HAP-1 (cell line): ENCODE data around the gene NBPF11.
"Not testable (repeated sequence)": the region's sequence is repeated elsewhere in the genome, so short reads cannot be mapped to it uniquely, and the experiment has no call there.

Source experiments
- DNase-seq, 2 experiments: peaks; one replicate each; pipeline ENCODE4 v3.0.0-alpha.2; 2016 to 2020; ENCODE audit warnings: low spot score in 2 of 2
- H3K27me3 ChIP-seq: fragments of 250-450 bp; sonication (Bioruptor Pico); 2 replicates; pipeline ENCODE4 v1.5.1; 2020; ENCODE audit warnings: low read depth, mild to moderate bottlenecking, moderate library complexity
- H3K36me3 ChIP-seq: fragments of 250-450 bp; sonication (Bioruptor Pico); replicated peaks from 2 replicates; pipeline ENCODE4 v1.5.1; 2020; ENCODE audit warnings: mild to moderate bottlenecking
- H3K4me1 ChIP-seq: fragments of 250-450 bp; sonication (Bioruptor Pico); 2 replicates; pipeline ENCODE4 v1.5.1; 2020; ENCODE audit warnings: mild to moderate bottlenecking
- H3K4me3 ChIP-seq: fragments of 250-450 bp; sonication (Bioruptor Pico); 2 replicates; pipeline ENCODE4 v1.5.1; 2020; ENCODE audit warnings: mild to moderate bottlenecking, moderate library complexity
- H3K9me3 ChIP-seq: fragments of 250-450 bp; sonication (Bioruptor Pico); 2 replicates; pipeline ENCODE4 v1.5.1; 2020; ENCODE audit warnings: mild to moderate bottlenecking, moderate library complexity
- in situ Hi-C: fragments of 300-500 bp; cut with MboI; formaldehyde crosslinking; loops from 3 replicates; pipeline ENCODE4 v1.14.3; 2020; ENCODE audit warnings: low sequenced_read_pairs, inconsistent platforms, mixed read lengths

Gene NBPF11, protein sequence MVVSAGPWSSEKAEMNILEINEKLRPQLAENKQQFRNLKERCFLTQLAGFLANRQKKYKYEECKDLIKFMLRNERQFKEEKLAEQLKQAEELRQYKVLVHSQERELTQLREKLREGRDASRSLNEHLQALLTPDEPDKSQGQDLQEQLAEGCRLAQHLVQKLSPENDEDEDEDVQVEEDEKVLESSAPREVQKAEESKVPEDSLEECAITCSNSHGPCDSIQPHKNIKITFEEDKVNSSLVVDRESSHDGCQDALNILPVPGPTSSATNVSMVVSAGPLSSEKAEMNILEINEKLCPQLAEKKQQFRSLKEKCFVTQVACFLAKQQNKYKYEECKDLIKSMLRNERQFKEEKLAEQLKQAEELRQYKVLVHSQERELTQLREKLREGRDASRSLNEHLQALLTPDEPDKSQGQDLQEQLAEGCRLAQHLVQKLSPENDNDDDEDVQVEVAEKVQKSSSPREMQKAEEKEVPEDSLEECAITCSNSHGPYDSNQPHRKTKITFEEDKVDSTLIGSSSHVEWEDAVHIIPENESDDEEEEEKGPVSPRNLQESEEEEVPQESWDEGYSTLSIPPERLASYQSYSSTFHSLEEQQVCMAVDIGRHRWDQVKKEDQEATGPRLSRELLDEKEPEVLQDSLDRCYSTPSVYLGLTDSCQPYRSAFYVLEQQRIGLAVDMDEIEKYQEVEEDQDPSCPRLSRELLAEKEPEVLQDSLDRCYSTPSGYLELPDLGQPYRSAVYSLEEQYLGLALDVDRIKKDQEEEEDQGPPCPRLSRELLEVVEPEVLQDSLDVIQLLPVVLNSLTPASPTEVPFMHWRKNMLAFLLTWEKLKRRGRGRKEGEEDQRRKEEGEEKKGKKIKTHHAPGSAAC

GRCh38 chr1:148151911-148152656 lies at the start of gene NBPF11:
TSS of gene NBPF11 (minus strand) at chr1:148152281. CDS start at chr1:148127003, 25,278 bp downstream.
- H3K9me3 ChIP-seq, H3K36me3 ChIP-seq, H3K27me3 ChIP-seq, in situ Hi-C loops, H3K4me1 ChIP-seq: not testable (repeated sequence)
- peak within 1 kb of the TSS; percentile 64 for H3K4me3 ChIP-seq
- peak; percentile 67 to 91 for DNase-seq

DNA sequence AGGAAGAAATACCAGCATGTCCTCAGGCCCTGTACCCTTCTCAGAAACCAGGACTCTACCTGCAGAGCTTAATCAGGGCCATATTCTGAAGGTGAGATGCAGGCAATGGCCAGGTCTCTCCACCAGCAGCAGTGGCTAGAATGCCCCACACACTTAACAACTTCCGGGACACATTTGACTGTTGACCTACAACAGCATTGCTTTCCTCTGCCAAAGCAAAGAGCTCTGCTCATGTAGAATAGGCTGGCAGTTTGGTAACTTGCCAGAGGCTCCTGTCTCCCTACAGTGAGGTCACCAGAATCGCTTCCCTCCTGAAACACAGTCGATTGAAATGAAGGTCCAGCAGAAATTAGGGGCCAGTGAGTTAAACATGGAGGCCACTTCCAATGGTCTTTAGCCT lies 45.3 kb upstream of the NBPF11 start:
- in situ Hi-C loops, H3K4me1 ChIP-seq, H3K9me3 ChIP-seq, H3K27me3 ChIP-seq, DNase-seq, H3K36me3 ChIP-seq, H3K4me3 ChIP-seq: not testable (repeated sequence)

- in situ Hi-C loops, DNase-seq, H3K4me3 ChIP-seq, H3K36me3 ChIP-seq, H3K4me1 ChIP-seq, H3K27me3 ChIP-seq, H3K9me3 ChIP-seq: not testable (repeated sequence)
Observed at GRCh38 chr1:148196949-148197348, 44.9 kb upstream of the NBPF11 start.

DNA sequence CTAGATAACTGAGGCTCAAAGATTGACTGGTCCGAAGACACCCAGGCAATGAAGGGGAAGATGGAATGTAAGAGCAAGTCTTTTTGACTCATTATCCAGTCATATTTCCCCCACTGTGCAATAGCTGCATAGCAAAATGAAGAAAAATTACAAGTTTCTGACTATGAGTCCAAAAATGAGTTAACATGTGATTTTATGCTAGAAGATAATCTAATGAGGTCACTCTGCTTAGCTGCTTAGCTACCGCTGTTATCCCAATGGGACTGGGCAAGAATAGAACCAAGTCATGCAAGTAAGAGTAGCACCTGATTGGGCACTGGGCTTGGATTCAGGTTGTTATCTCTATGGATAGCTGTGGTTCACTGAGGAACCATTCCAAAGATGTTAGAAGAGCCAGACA lies 43.0 kb upstream of the NBPF11 start:
- H3K36me3 ChIP-seq, H3K27me3 ChIP-seq, H3K4me1 ChIP-seq, DNase-seq, H3K4me3 ChIP-seq, in situ Hi-C loops, H3K9me3 ChIP-seq: not testable (repeated sequence)

DNA sequence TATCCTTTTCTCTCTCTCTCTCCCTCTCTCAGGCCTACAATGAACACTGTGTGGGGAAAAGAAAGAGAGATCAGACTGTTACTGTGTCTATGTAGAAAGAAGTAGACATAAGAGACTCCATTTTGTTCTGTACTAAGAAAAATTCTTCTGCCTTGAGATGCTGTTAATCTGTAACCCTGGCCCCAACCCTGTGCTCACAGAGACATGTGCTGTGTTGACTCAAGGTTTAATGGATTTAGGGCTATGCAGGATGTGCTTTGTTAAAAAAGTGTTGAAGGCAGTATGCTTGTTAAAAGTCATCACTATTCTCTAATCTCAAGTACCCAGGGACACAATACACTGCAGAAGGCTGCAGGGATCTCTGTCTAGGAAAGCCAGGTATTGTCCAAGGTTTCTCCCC lies 36.7 kb upstream of the NBPF11 start:
- H3K27me3 ChIP-seq, in situ Hi-C loops, H3K4me3 ChIP-seq, H3K4me1 ChIP-seq, DNase-seq, H3K9me3 ChIP-seq, H3K36me3 ChIP-seq: not testable (repeated sequence)

GRCh38 chr1:148178682-148179081 lies 26.6 kb upstream of the NBPF11 start:
- in situ Hi-C loops, H3K9me3 ChIP-seq, H3K36me3 ChIP-seq, H3K27me3 ChIP-seq, H3K4me1 ChIP-seq, DNase-seq, H3K4me3 ChIP-seq: not testable (repeated sequence)

- H3K4me1 ChIP-seq, H3K36me3 ChIP-seq, in situ Hi-C loops, H3K4me3 ChIP-seq, H3K9me3 ChIP-seq, H3K27me3 ChIP-seq, DNase-seq: not testable (repeated sequence)
Observed at GRCh38 chr1:148175414-148175813, 23.3 kb upstream of the NBPF11 start.

DNA sequence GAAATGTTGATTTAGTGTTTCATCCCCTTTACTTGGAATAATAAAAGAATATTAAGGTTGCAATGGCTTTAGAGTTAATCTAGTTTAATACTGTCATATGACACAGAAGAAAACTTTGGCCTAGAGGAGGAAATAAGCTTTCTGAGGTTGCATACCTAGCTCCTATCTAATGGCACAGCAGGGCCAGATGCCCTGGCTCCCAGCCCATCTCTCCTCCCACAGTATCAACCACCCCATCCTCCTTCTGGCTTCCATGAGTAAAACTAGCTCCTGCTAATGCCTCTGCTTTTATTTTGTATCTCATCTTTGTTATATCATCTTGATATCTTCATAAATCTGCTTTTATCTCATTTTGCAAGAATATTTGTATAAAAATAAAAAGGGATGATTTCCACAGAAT lies 19.9 kb upstream of the NBPF11 start:
- in situ Hi-C loops, H3K4me3 ChIP-seq, H3K36me3 ChIP-seq, H3K27me3 ChIP-seq, H3K4me1 ChIP-seq, H3K9me3 ChIP-seq, DNase-seq: not testable (repeated sequence)

GRCh38 chr1:148166558-148167492 lies 14.7 kb upstream of the NBPF11 start:
- H3K4me3 ChIP-seq = no peak overlapping the region
- no peak for DNase-seq
- no peaks in the 10 kb centered on the region for H3K27me3 ChIP-seq
- no peaks in the 10 kb centered on the region for H3K36me3 ChIP-seq
- in situ Hi-C loops = no loop called here
- H3K9me3 ChIP-seq = no peaks in the 10 kb centered on the region
- H3K4me1 ChIP-seq = no peaks in the 10 kb centered on the region; the same call in 1 of the 2 replicates

GRCh38 chr1:148162363-148162762 lies 10.3 kb upstream of the NBPF11 start:
- no peaks in the 10 kb centered on the region for H3K9me3 ChIP-seq
- no peak overlapping the region for H3K4me3 ChIP-seq
- H3K4me1 ChIP-seq = no peaks in the 10 kb centered on the region; the same call in 1 of the 2 replicates
- DNase-seq = no peak
- in situ Hi-C loops = no loop called here
- no peaks in the 10 kb centered on the region for H3K27me3 ChIP-seq
- no peaks in the 10 kb centered on the region for H3K36me3 ChIP-seq

DNA sequence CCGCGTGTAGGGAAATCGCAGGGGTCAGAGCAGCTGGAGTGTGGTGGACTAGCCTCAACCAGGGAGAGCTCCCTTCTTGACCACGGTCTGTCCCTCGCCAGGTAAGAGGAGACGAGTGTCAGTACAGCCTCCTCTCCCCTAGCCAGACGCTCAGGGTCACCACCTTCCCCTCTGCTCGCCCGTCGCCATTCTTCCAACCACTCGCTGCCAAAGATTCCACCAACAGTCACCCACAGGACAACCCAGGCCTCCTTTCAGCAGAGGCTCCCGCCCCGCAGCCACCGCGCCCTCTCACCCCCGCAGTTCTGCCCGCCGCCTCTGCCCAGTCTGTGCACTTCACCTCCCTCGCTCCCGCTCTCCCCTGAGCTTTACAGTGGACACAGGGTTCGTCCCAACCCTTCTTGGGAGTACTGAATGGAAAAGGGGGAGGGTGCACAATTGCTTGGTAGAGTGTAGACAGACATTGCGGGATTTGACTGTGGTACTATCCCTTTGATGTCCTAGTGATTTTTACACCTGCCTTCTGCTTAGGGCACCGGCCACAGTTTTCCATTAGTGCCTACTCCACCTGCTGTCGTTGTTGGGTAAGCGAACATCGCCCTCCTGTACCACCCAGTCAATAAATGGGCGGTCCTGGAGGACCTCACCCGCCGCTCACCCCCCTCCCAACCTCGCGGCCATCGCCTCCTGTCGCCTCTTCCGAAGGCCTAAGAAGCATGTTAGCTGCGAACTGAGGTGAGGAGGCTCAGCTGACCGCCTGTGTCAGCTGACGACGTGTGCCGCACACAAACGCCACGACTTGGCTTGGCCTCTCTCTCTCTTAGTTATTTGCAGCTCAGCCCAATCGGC lies 9.2 kb upstream of the NBPF11 start:
- H3K4me3 ChIP-seq = no peak overlapping the region
- in situ Hi-C loops = no loop called here
- H3K36me3 ChIP-seq = no peaks in the 10 kb centered on the region
- no peaks in the 10 kb centered on the region for H3K9me3 ChIP-seq
- DNase-seq = no peak
- H3K4me1 ChIP-seq = no peaks in the 10 kb centered on the region
- H3K27me3 ChIP-seq = no peaks in the 10 kb centered on the region

GRCh38 chr1:148160343-148161052 lies 8.4 kb upstream of the NBPF11 start:
- in situ Hi-C loops = no loop called here
- Histone ChIP-seq H3K4me3 (no peak overlapping the region), H3K4me1 (no peaks in the 10 kb centered on the region), H3K9me3 (no peaks in the 10 kb centered on the region), H3K36me3 (no peaks in the 10 kb centered on the region), H3K27me3 (no peaks in the 10 kb centered on the region)
- no peak for DNase-seq
